ENCODE data around the gene MAP3K2.

DNA sequence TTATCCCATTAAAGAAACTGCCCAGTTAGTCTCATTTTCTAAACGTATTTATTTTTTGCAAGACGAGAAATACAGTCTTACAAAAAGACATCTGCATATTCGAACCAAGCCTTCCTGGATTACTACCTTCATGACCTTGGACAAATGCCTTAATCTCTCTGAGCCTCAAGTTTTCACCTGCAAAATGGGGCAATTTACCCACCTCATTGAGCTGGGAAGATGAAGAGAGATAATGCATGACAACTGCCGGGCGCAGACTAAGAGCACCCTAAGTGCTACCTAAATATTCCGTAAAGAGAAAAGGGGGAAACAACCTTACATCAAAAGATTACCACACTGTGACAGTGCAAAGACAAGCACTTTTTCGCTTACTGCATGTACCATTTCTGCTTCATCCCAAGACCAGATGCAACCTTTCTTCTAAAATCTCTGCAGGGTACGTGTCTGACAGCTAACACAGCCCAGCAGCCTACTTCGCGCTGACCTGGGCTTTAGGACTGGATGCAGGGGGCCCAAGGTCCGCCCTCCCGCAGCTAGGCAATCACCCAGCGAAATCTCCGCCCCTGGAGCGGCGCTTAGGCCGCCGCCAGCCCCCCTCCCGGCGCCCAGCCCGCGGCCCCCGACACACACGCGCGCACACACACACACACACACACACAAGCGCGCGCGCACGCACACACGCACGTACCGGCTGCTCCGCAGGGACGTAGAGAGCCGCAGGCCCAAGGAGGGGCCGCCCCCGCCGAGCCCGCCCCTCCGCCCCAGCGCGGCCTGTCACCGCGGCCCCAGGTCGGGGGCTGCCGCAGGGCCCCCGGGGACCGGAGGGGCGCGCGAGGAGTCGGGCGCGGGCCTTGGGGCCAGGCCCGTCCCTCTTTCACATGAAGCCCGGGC lies 766 bp downstream of the MAP3K2 start:
- TF ChIP-seq POLR2AphosphoS5 (IDR thresholded peaks at IDR 0.05) (peak; percentile 31), POLR2A (IDR thresholded peaks at IDR 0.05) (no peak)
- TF ChIP-seq, protein P1, sequence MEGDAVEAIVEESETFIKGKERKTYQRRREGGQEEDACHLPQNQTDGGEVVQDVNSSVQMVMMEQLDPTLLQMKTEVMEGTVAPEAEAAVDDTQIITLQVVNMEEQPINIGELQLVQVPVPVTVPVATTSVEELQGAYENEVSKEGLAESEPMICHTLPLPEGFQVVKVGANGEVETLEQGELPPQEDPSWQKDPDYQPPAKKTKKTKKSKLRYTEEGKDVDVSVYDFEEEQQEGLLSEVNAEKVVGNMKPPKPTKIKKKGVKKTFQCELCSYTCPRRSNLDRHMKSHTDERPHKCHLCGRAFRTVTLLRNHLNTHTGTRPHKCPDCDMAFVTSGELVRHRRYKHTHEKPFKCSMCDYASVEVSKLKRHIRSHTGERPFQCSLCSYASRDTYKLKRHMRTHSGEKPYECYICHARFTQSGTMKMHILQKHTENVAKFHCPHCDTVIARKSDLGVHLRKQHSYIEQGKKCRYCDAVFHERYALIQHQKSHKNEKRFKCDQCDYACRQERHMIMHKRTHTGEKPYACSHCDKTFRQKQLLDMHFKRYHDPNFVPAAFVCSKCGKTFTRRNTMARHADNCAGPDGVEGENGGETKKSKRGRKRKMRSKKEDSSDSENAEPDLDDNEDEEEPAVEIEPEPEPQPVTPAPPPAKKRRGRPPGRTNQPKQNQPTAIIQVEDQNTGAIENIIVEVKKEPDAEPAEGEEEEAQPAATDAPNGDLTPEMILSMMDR (IDR thresholded peaks at IDR 0.05), result no peak
